K562 (cell line): ENCODE results near the gene ERCC1. TPM values are rescaled to one million over a fixed set of nuclear protein-coding genes. Genes with fewer than 3 reads are reported as not detected.

Source experiments
- BRD4 ChIP-seq: fragments of 200-600 bp; sonication (generic); IDR thresholded peaks from 2 replicates; pipeline ENCODE4 v1.6.1; 2017; ENCODE audit warnings: inconsistent platforms
- CAMTA2 ChIP-seq: fragments of 250-450 bp; sonication (Bioruptor Pico); conservative IDR thresholded peaks from 2 replicates; pipeline ENCODE4 v1.5.1; 2022
- CREBBP ChIP-seq: IDR thresholded peaks from one replicate; pipeline ENCODE4 v1.6.1; 2012; ENCODE audit warnings: low read depth, mild to moderate bottlenecking, control low read depth, inconsistent platforms, low read length
- E2F6 ChIP-seq, 2 experiments: IDR thresholded peaks; 2 replicates each; pipeline ENCODE4 v1.6.1; 2011; ENCODE audit warnings: borderline replicate concordance in 1 of 2, control low read depth in 1 of 2, low read depth in 1 of 2, low read length in 1 of 2, mild to moderate bottlenecking in 1 of 2, mixed read lengths in 1 of 2, moderate library complexity in 1 of 2; ENCODE audit not compliant: insufficient read depth in 1 of 2, insufficient read length in 1 of 2, poor library complexity in 1 of 2, severe bottlenecking in 1 of 2; ENCODE audit errors: extremely low read depth in 1 of 2
- ETS1 ChIP-seq: conservative IDR thresholded peaks from 2 replicates; pipeline ENCODE4 v1.6.1; 2011; ENCODE audit warnings: low read depth, mild to moderate bottlenecking, low read length; ENCODE audit not compliant: control insufficient read depth
- GABPA ChIP-seq: fragments of 200-800 bp; sonication (Bioruptor generic); conservative IDR thresholded peaks from 2 replicates; pipeline ENCODE4 v1.6.1; 2016; ENCODE audit warnings: low read depth, missing genetic modification characterization, missing compliant biosample characterization
- HMG20B ChIP-seq: fragments of 250-450 bp; sonication (Bioruptor Pico); IDR thresholded peaks from 2 replicates; pipeline ENCODE4 v1.5.0; 2021; ENCODE audit warnings: mild to moderate bottlenecking
- KAT7 ChIP-seq: sonication (generic); formaldehyde crosslinking; IDR thresholded peaks from 2 replicates; pipeline ENCODE4 v1.8.0; 2022; ENCODE audit warnings: missing genetic modification reagents, mild to moderate bottlenecking, borderline replicate concordance
- NFE2 ChIP-seq: IDR thresholded peaks from 2 replicates; pipeline ENCODE4 v1.6.1; 2014; ENCODE audit warnings: antibody characterized with exemption, low read depth
- PHB2 ChIP-seq: fragments of 450-650 bp; IDR thresholded peaks from 2 replicates; pipeline ENCODE4 v1.6.1; 2017; ENCODE audit warnings: low read depth
- POLR3A ChIP-seq: IDR thresholded peaks from 2 replicates; pipeline ENCODE4 v1.6.1; 2011; ENCODE audit warnings: borderline replicate concordance, mild to moderate bottlenecking, moderate library complexity; ENCODE audit not compliant: insufficient read length, insufficient read depth; ENCODE audit errors: extremely low read depth
- PTBP1 ChIP-seq: fragments of 200-400 bp; formaldehyde crosslinking; IDR thresholded peaks from 2 replicates; pipeline ENCODE4 v1.6.1; 2017; ENCODE audit warnings: low read depth, low read length
- RAD21 ChIP-seq, 2 experiments: fragments of 250-450 bp in 1 of 2; fragments of 450-650 bp in 1 of 2; sonication (Bioruptor Pico) in 1 of 2; formaldehyde crosslinking in 1 of 2; IDR thresholded peaks in 1 of 2; conservative IDR thresholded peaks in 1 of 2; 2 replicates each; pipeline versions ENCODE4 v1.4.0 to v1.8.0; 2020 to 2022; ENCODE audit warnings: mild to moderate bottlenecking in 2 of 2, moderate library complexity in 1 of 2
- SREBF1 ChIP-seq: fragments of 150-350 bp; IDR thresholded peaks from 2 replicates; pipeline ENCODE4 v1.6.1; 2014; ENCODE audit warnings: antibody characterized with exemption, low read depth, low read length, borderline replicate concordance
- SREBF2 ChIP-seq: sonication (generic); formaldehyde crosslinking; IDR thresholded peaks from 2 replicates; pipeline ENCODE4 v1.4.0; 2020; ENCODE audit warnings: mild to moderate bottlenecking, missing genetic modification reagents
- XRCC4 ChIP-seq: IDR thresholded peaks from one replicate; pipeline ENCODE4 v1.6.1; 2011; ENCODE audit not compliant: insufficient read depth, insufficient read length; ENCODE audit errors: extremely low read depth
- ZNF561 ChIP-seq: fragments of 450-650 bp; formaldehyde crosslinking; conservative IDR thresholded peaks from 2 replicates; pipeline ENCODE4 v1.4.0; 2020; ENCODE audit warnings: mild to moderate bottlenecking, moderate library complexity
- polyA plus RNA-seq, 8 experiments: library from polyadenylated mRNA; depleted of rRNA in 4 of 8; stranded (reverse) in 5 of 8; unstranded in 3 of 8; fragments of >200 nt; fragmentation: Nextera tagmentation in 2 of 8; fragmentation: Illumina TruSeq in 1 of 8; extraction: Ambion mirVana in 2 of 8; extraction: Trizol in 1 of 8; gene quantifications; 2 replicates each; pipeline versions ENCODE4 v1.2.1 to v1.2.3, GENCODE V29; 2011 to 2014; ENCODE audit warnings: inconsistent platforms in 1 of 8, missing spikeins in 1 of 8
- total RNA-seq, 7 experiments: library from RNA; depleted of rRNA in 6 of 7; stranded (reverse); fragments of >200 nt in 6 of 7; fragmentation: Illumina TruSeq in 2 of 7; extraction: Trizol in 2 of 7; gene quantifications; 2 replicates each; pipeline versions ENCODE4 v1.2.1 to v1.2.3, GENCODE V29; 2011 to 2021; ENCODE audit warnings: low replicate concordance in 1 of 7
- TF ChIP-seq, protein P1 (sequence below), 2 experiments: fragments of 450-650 bp in 1 of 2; sonication (generic) in 1 of 2; formaldehyde crosslinking; conservative IDR thresholded peaks; 2 replicates each; pipeline versions ENCODE4 v1.4.0 to v1.8.1; 2020 to 2022; ENCODE audit warnings: mild to moderate bottlenecking in 1 of 2, missing genetic modification reagents in 1 of 2
- TF ChIP-seq, protein P2 (sequence below): sonication (generic); formaldehyde crosslinking; IDR thresholded peaks from 2 replicates; pipeline ENCODE4 v1.4.0; 2020; ENCODE audit warnings: mild to moderate bottlenecking, missing genetic modification reagents
- TF ChIP-seq, protein P3 (sequence below): sonication (generic); formaldehyde crosslinking; IDR thresholded peaks from 2 replicates; pipeline ENCODE4 v1.8.0; 2022; ENCODE audit warnings: missing genetic modification reagents, mild to moderate bottlenecking, moderate library complexity, borderline replicate concordance

ERCC1 gene
- total and polyA plus RNA-seq, 9 of the 15 experiments (the other 6 are each of a cell fraction or from before 2014, with no cell fraction given), result 9.3 to 92.6 (median 60.0) TPM

- TF ChIP-seq ZNF561 (CRISPR knock-in tag) (no peak), CAMTA2 (no peak), PTBP1 (no peak), SREBF1 (no peak), ETS1 (peak; percentile 68), KAT7 (0 out of 2 replicates have a peak, but pooled peaks have one; percentile 80), BRD4 (peak; percentile 29; the same call in 1 of the 2 replicates), RAD21 (CRISPR knock-in tag; conservative IDR thresholded peaks at IDR 0.05 in 1 of 2, IDR thresholded peaks at IDR 0.05 in 1 of 2) (no peak), E2F6 (IDR thresholded peaks at IDR 0.05; ENCODE audit: borderline replicate concordance in 1 of 2, extremely low read depth in 1 of 2, insufficient read depth in 1 of 2, insufficient read length in 1 of 2, low read depth in 1 of 2, low read length in 1 of 2, poor library complexity in 1 of 2, severe bottlenecking in 1 of 2) (peak in 1 of 2 experiments; percentile 22), CREBBP (no peak), SREBF2 (CRISPR knock-in tag) (no peak), NFE2 (no peak), GABPA (tag) (peak; percentile 88), HMG20B (CRISPR knock-in tag) (no peak), PHB2 (0 out of 2 replicates have a peak, but pooled peaks have one; percentile 39), XRCC4 (no peak), POLR3A (no peak)
- TF ChIP-seq, protein P1, sequence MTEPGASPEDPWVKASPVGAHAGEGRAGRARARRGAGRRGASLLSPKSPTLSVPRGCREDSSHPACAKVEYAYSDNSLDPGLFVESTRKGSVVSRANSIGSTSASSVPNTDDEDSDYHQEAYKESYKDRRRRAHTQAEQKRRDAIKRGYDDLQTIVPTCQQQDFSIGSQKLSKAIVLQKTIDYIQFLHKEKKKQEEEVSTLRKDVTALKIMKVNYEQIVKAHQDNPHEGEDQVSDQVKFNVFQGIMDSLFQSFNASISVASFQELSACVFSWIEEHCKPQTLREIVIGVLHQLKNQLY (CRISPR knock-in tag; conservative IDR thresholded peaks at IDR 0.05), result no peak
- TF ChIP-seq, protein P2, sequence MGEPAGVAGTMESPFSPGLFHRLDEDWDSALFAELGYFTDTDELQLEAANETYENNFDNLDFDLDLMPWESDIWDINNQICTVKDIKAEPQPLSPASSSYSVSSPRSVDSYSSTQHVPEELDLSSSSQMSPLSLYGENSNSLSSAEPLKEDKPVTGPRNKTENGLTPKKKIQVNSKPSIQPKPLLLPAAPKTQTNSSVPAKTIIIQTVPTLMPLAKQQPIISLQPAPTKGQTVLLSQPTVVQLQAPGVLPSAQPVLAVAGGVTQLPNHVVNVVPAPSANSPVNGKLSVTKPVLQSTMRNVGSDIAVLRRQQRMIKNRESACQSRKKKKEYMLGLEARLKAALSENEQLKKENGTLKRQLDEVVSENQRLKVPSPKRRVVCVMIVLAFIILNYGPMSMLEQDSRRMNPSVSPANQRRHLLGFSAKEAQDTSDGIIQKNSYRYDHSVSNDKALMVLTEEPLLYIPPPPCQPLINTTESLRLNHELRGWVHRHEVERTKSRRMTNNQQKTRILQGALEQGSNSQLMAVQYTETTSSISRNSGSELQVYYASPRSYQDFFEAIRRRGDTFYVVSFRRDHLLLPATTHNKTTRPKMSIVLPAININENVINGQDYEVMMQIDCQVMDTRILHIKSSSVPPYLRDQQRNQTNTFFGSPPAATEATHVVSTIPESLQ (CRISPR knock-in tag), result no peak
- TF ChIP-seq, protein P3, sequence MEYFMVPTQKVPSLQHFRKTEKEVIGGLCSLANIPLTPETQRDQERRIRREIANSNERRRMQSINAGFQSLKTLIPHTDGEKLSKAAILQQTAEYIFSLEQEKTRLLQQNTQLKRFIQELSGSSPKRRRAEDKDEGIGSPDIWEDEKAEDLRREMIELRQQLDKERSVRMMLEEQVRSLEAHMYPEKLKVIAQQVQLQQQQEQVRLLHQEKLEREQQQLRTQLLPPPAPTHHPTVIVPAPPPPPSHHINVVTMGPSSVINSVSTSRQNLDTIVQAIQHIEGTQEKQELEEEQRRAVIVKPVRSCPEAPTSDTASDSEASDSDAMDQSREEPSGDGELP (CRISPR knock-in tag), result peak; percentile 62; the same call in 1 of the 2 replicates
These were observed 20.0 kb upstream of the ERCC1 start (continued) for GRCh38 chr19:45443462-45444317.
